GM19043 (cell line): ENCODE measurements around the gene EPHA1.

Experiments used
- ATAC-seq: cut with Tn5 transposase; IDR thresholded peaks from one replicate; pipeline ENCODE4 v1.9.1; 2021; ENCODE audit warnings: low read depth; ENCODE audit not compliant: unreplicated experiment

EPHA1 gene

DNA sequence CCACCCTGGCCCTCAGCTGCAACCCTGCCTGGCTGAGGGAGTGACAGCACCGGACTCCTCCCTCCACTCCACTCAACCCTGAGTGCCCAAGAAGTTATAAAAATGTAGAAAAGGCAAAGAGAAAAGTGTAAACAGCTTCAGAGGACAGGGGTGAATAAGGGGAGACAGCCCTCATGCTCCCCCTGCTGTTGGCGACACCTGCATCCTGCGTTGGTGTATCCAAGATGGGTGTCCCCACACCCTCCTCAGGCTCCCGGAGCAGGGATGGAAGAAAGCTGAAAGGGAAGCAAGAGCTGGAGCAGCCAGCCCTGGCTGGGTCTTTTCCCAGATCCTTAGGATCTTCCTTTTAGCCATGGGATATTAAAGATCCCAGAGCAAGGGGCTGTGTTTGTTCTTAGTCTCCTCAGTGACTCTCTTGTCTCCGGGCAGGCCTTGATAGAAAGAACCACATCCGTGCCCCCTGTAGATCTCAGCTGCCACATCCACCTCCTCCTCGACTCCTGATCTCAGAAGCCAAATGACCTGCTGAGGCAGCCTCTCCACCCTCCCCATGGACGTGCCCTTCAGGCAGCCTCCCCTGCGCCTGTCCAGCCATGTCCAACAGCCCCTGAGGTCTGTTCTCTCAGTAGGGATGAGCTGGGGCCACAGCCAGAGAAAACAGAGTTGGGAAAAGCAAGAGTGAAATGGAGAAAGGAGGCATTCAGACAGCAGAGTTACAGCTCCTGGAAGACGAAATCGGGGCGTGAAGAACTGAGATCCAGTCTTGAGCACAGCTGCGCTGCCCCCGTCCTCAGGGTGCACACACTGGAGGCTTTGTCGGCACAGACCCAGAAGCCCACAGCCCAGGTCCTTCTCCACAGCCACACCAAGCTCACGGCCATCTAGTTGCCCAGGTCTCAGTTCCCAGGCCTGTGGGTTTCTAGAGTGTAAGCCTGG is 52.9 kb downstream of the EPHA1 start:
- ATAC-seq = no peak

GRCh38 chr7:143354965-143355364 is 53.7 kb downstream of the EPHA1 start:
- ATAC-seq = no peak

DNA sequence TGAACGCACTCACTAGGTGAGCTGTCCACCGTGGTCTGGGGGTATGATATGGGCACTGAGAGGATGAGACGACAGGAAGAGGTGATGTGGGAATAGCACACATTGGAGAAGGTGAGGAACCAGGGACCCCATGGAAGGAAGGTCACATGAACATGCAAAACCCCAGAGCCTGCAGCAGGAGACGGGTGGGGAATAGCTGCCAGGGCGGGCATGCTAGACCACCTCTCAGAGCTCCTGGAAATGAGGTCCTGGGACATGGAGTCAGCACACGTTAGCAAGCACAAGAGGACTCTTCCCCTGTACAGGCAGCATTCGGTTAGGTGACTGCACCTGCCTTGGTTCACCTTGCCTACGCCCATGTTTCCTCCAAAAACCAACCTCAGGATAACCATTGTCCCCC is 54.3 kb downstream of the EPHA1 start:
- ATAC-seq = no peak

GRCh38 chr7:143352531-143353002 is 56.1 kb downstream of the EPHA1 start:
- ATAC-seq = no peak

DNA sequence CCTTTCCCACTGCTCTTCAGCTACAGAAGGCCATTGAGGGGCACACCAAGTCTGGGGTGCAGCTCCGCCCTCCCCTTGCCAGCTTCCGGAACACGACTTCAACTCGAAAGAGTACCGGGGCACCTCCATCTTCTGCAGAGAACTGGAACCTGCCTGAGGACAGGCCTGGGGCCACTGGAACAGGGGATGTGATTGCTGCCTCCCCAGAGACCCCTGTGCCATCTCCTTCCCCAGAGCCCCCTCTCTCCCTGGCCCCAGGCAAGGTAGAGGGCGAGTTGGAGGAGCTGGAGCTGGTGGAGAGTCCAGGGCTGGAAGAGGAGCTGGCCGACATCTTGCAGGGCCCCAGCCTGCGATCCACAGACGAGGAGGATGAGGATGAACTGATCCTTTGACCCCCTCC is 57.1 kb downstream of the EPHA1 start:
- no peak for ATAC-seq

DNA sequence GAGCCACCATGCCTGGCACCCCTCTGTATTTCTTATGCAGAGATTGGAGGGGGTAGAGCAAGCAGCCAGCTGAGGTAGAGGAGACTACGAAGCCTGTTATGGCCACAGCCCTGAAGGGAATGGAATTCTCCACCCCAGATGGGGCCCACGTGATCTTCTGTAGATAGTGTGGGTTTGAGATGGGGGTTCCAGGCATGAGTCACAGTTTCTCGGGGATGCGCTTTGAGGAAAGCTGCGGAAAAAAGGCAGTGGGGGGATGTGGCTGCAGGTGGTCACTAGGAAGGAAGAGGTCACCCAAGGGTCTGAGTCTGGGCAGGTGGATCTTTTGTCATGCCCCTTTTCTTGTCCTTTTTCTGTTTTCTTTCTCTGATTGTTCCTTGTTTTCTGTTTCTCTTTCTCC is 57.6 kb downstream of the EPHA1 start:
- ATAC-seq = no peak

DNA sequence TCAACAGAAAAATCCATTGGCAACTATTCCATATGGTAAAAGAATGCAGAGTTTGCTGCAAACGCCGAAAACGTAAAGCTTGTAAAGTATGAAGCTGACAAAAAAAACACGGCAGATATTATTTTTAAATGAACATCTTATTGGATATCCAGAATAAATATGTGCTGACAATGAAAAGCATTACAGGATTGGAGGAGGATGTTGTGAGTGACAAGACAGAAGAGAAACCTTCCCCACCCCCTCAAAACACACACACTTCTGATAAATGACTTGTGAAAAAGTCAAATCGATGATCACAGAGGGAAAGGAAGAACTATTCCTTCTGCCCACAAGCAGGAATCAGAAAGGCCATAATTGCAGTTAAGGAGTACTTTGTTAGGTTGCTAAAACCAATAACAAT is 60.7 kb downstream of the EPHA1 start:
- no peak for ATAC-seq

- ATAC-seq = no peak
Observed at GRCh38 chr7:143346018-143346417, 62.6 kb downstream of the EPHA1 start.

GRCh38 chr7:143345428-143345900 is 63.2 kb downstream of the EPHA1 start:
- ATAC-seq = peak; percentile 81

DNA sequence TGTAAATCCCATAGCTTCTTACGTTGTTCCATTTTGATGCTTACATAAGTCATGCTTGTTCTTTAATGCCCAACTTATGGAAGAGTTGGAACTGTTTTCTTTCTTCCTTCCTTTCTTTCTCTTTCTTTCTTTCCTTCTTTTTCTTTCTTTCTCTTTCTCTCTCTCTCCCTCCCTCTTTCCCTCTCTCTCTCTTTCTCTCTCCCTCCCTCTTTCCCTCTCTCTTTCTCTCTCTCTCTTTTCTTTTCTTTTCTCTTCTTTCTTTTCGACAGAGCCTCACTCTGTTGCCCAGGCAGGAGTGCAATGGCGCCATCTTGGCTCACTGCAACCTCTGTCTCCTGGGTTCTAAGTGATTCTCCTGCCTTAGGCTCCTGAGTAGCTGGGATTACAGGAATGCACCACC is 65.1 kb downstream of the EPHA1 start:
- no peak for ATAC-seq

- no peak for ATAC-seq
Observed at GRCh38 chr7:143341842-143342241, 66.8 kb downstream of the EPHA1 start.
